ENCODE measurements around the gene KISS1. TPM values are rescaled to one million over a fixed set of nuclear protein-coding genes. Genes with fewer than 3 reads are reported as not detected.

Gene KISS1
- total RNA-seq, 1 donor from 2014 or later = not detected

DNA sequence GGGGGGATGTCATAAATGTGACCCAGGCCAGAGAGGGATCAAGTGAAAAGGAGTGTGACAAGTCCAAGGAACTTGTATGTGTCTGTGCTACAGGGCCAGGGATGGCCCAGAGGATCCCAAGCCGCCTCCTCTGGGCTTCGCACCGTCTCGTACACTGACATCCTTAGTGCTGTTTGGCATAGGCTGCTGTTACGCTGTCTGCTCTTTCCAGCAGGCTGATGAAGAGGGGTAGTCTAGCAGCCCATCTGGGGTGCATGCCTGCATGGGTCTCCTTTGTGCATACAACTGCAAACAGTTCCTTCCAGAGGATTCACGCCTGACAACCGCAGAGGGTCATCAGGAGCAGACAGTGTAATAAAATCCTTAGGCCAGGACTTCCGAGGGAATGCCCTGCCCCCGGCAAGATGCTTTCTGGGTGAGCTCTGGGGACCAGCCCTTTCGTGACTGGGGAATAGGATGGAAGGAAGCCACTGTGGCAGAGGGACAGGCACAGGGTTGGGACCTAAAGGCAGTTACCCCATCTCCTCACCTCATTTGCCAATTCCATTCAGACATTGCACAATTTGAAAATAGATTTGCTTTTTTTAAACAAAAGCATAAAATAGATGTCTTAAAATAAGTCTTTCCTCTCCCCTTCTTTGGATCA lies 23.8 kb upstream of the KISS1 start:
- Histone ChIP-seq H3K27me3 (ENCODE audit: control insufficient read depth in 3 of 3, insufficient read depth in 3 of 3, low read length in 3 of 3) (peaks cover 0 to 4% (median 0%) of the 10 kb centered on the region in 3 donors), H3K27ac (ENCODE audit: low read depth, low read length) (no peak overlapping the region), H3K9me3 (ENCODE audit: control insufficient read depth in 3 of 3, low read length in 3 of 3) (no peaks in the 10 kb centered on the region), H3K4me1 (ENCODE audit: control insufficient read depth in 3 of 3, insufficient read depth in 3 of 3, low read length in 3 of 3) (no peaks in the 10 kb centered on the region), H3K36me3 (ENCODE audit: control insufficient read depth in 3 of 3, insufficient read depth in 3 of 3, low read length in 3 of 3) (peaks cover 0 to 5% (median 0%) of the 10 kb centered on the region in 3 donors), H3K4me3 (ENCODE audit: low read length in 3 of 3) (no peak overlapping the region), H3K9ac (ENCODE audit: low read depth in 1 of 3, low read length in 3 of 3) (no peak overlapping the region)

DNA sequence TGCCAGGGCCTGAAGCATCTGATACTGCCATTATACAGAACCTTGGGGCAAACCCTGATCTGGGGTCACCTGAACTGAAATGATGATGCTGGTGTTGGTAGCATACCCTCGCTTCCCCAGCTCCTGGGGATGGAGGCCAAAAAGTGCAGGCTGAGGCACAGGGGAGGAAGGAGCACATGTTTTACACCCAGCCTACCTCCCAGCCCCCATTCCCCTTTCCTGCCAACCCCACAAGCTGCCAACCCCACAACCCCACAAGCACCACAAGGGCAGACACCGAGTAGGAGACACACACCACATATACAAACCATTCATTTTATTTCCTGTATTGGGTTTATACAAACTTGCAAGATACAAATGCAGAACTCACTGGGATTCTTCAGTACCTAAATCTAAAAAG lies 22.3 kb upstream of the KISS1 start:
- Histone ChIP-seq H3K36me3 (ENCODE audit: control insufficient read depth in 3 of 3, insufficient read depth in 3 of 3, low read length in 3 of 3) (peaks cover 0 to 5% (median 0%) of the 10 kb centered on the region in 3 donors), H3K4me1 (ENCODE audit: control insufficient read depth in 3 of 3, insufficient read depth in 3 of 3, low read length in 3 of 3) (peaks cover 5 to 9% (median 9%) of the 10 kb centered on the region in 3 donors), H3K27me3 (ENCODE audit: control insufficient read depth in 3 of 3, insufficient read depth in 3 of 3, low read length in 3 of 3) (peaks cover 7 to 10% (median 8%) of the 10 kb centered on the region in 3 donors), H3K9me3 (ENCODE audit: control insufficient read depth in 3 of 3, low read length in 3 of 3) (no peaks in the 10 kb centered on the region), H3K9ac (ENCODE audit: low read depth in 1 of 3, low read length in 3 of 3) (no peak overlapping the region), H3K27ac (ENCODE audit: low read depth, low read length) (no peak overlapping the region), H3K4me3 (ENCODE audit: low read length in 3 of 3) (no peak overlapping the region)

DNA sequence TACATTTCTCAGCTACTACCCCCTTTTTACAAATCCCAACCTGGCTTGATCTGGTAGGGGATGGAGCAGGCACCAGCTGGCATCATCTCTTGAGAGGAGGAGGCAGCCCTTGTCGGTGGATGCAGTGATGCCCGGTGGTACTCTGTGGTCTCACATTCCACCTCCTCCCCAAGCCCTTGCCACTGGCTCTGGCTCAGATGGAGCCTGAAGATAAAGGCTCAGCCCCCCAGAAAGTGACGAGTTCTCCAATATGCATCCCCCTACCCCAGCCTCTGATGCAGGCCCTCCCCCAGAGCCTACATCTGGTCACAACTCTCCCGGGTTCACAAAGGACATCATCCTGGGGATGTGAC lies 21.3 kb upstream of the KISS1 start:
- peaks cover 9 to 12% (median 11%) of the 10 kb centered on the region in 3 donors for H3K27me3 ChIP-seq (ENCODE audit: control insufficient read depth in 3 of 3, insufficient read depth in 3 of 3, low read length in 3 of 3)
- no peaks in the 10 kb centered on the region for H3K9me3 ChIP-seq (ENCODE audit: control insufficient read depth in 3 of 3, low read length in 3 of 3)
- H3K4me1 ChIP-seq (ENCODE audit: control insufficient read depth in 3 of 3, insufficient read depth in 3 of 3, low read length in 3 of 3) = peaks cover 5 to 11% (median 10%) of the 10 kb centered on the region in 3 donors
- H3K9ac ChIP-seq (ENCODE audit: low read depth in 1 of 3, low read length in 3 of 3) = no peak overlapping the region
- peaks cover 0 to 5% (median 0%) of the 10 kb centered on the region in 3 donors for H3K36me3 ChIP-seq (ENCODE audit: control insufficient read depth in 3 of 3, insufficient read depth in 3 of 3, low read length in 3 of 3)
- H3K27ac ChIP-seq (ENCODE audit: low read depth, low read length) = no peak overlapping the region
- H3K4me3 ChIP-seq (ENCODE audit: low read length in 3 of 3) = no peak overlapping the region

DNA sequence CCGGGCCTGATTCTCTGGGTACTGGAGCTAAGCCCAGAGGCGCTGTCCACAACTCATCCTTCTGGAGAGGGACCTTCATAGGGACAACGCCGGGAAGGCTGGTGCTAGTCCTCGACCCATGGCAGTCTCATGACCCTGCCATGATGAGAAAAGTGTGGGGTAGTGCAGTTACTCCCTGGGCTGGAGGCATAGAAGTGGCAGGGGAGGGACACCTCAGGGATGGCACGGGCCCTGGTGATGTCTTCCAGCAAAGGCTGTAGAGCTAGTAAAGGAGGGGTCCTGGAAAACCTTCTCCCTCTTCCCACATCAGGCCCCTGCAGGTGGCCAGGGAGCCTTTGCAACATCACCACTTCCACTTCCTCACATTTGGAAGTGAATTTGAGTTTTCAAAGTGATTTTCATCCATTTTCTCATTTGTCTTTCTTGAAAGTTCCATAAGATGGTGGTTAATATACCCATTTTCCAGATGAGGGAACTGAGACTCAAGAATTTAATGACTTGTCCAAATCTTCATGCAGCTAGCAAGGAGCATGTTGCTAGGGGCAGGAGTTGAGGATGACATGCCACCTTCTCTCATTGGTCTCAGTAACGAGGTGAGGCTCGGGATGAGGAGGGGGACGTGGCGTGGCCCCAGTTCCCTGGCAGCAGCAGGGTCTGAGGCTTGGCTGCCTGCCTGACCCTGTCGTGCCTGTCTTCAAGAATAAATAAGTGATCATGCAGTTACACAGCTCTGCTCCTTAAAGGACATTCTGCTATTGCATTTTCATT lies 20.8 kb upstream of the KISS1 start:
- Histone ChIP-seq H3K36me3 (ENCODE audit: control insufficient read depth in 3 of 3, insufficient read depth in 3 of 3, low read length in 3 of 3) (peaks cover 0 to 3% (median 0%) of the 10 kb centered on the region in 3 donors), H3K9me3 (ENCODE audit: control insufficient read depth in 3 of 3, low read length in 3 of 3) (no peaks in the 10 kb centered on the region), H3K4me3 (ENCODE audit: low read length in 3 of 3) (no peak overlapping the region), H3K4me1 (ENCODE audit: control insufficient read depth in 3 of 3, insufficient read depth in 3 of 3, low read length in 3 of 3) (peaks cover 5 to 11% (median 10%) of the 10 kb centered on the region in 3 donors), H3K27me3 (ENCODE audit: control insufficient read depth in 3 of 3, insufficient read depth in 3 of 3, low read length in 3 of 3) (peaks cover 9 to 12% (median 12%) of the 10 kb centered on the region in 3 donors), H3K27ac (ENCODE audit: low read depth, low read length) (no peak overlapping the region), H3K9ac (ENCODE audit: low read depth in 1 of 3, low read length in 3 of 3) (no peak overlapping the region)

DNA sequence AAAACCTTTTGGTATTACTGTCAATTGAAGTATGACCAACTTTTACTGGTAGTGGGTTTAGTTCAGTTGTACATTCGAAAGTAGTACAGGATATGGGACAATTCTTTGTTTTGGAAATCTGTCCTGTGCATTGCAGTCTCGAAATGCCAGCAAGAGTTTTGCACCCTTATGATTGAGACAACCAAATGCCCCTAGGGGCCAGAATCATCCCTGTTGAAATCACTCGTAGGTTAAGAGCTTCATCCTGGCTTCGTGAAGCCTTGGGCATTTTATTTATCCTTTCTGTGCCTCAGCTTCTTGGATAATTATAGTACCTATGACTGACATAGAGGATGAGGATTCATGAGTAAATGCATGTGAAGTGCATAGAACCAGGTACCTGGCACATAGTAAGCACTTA lies 19.9 kb upstream of the KISS1 start:
- peaks cover 9 to 14% (median 12%) of the 10 kb centered on the region in 3 donors for H3K27me3 ChIP-seq (ENCODE audit: control insufficient read depth in 3 of 3, insufficient read depth in 3 of 3, low read length in 3 of 3)

DNA sequence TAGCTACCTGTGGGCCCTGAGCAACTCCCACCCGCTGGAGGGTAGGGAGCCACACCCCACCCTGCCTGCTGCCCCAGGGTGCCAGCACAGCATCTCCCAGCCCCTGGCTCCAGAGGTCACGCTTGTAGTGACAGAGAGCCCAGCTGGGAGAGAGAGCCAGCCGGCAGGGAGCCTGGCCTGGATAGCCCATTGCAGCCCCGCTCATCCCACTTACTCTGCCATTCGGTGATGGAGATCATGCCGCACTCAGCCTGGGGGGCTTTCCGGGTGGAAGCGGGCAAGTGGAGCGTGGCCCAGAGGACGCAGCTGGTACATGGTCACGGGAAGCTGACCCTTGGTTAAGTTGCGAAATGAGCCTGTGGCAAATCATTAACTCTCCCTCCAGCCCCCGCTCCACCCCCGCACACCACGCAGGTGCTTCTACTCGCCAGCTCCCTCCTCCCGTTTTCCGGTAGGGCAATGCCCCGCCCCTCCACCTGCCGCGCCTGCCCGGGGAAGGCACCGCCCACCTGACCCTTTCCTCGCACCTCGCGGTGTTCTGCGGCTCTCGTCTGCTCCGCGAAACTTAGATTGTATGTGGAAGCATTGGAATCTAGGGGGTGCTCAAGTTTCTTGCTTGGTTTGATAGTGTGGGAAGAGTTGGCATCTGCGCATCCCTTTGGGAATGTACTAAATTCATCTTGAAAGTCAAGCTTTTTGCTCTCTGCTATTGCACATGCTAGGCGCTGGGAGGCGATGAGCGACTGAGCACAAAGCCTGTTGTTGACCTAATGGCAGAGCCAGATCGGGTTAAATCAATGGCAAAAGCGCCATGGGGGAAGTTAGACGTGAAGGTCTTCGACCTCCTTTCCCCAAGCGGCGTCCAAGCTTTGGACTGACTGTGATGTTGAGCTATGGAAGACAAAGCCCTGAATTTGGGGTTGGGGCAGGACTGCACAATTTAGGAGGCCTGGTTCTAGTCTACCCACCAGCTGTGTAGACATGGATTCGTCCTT lies 17.7 kb upstream of the KISS1 start, which contains the start of gene GOLT1A:
TSS of gene GOLT1A (minus strand) at position 321 of the 995 bp plus-strand sequence. CDS start at position 239, 82 bp downstream.
- peaks cover 9 to 14% (median 12%) of the 10 kb centered on the region in 3 donors for H3K27me3 ChIP-seq (ENCODE audit: control insufficient read depth in 3 of 3, insufficient read depth in 3 of 3, low read length in 3 of 3)
- peak within 1 kb of the TSS in 1 of 3 donors; percentile 25 for H3K9ac ChIP-seq (ENCODE audit: low read depth in 1 of 3, low read length in 3 of 3)
- no peaks in the 10 kb centered on the region for H3K36me3 ChIP-seq (ENCODE audit: control insufficient read depth in 3 of 3, insufficient read depth in 3 of 3, low read length in 3 of 3)
- H3K4me3 ChIP-seq (ENCODE audit: low read length in 3 of 3) = peak within 1 kb of the TSS; percentile 14 to 56 (median 17)
- H3K4me1 ChIP-seq (ENCODE audit: control insufficient read depth in 3 of 3, insufficient read depth in 3 of 3, low read length in 3 of 3) = peaks cover 5 to 11% (median 10%) of the 10 kb centered on the region in 3 donors
- no peak within 1 kb of the TSS for H3K27ac ChIP-seq (ENCODE audit: low read depth, low read length)
- H3K9me3 ChIP-seq (ENCODE audit: control insufficient read depth in 3 of 3, low read length in 3 of 3) = no peaks in the 10 kb centered on the region

More for the DNA sequence above, 19.9 kb upstream of the KISS1 start:
- Histone ChIP-seq H3K9ac (ENCODE audit: low read depth in 1 of 3, low read length in 3 of 3) (no peak overlapping the region), H3K4me3 (ENCODE audit: low read length in 3 of 3) (no peak overlapping the region), H3K4me1 (ENCODE audit: control insufficient read depth in 3 of 3, insufficient read depth in 3 of 3, low read length in 3 of 3) (peaks cover 5 to 11% (median 10%) of the 10 kb centered on the region in 3 donors), H3K9me3 (ENCODE audit: control insufficient read depth in 3 of 3, low read length in 3 of 3) (no peaks in the 10 kb centered on the region), H3K27ac (ENCODE audit: low read depth, low read length) (no peak overlapping the region), H3K36me3 (ENCODE audit: control insufficient read depth in 3 of 3, insufficient read depth in 3 of 3, low read length in 3 of 3) (peaks cover 0 to 1% (median 0%) of the 10 kb centered on the region in 3 donors)

DNA sequence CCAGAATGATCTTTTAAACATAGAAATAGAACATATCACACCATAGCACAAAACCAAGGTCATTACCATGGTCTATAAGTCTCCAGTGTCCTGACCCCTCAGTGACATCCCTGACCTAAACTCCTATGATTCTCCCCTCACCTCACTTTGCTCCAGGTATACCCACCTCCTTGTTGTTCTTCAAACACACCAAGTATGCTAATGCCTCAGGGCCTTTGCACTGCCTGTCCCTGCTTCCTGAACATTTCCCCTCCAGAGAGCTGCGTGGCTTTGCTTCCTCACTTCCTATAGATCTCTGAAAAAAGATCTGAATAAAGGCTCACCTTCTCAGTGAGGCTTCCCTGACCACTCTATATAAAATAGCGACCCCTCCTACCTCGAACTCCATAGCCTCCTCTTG lies 16.4 kb upstream of the KISS1 start:
- no peaks in the 10 kb centered on the region for H3K36me3 ChIP-seq (ENCODE audit: control insufficient read depth in 3 of 3, insufficient read depth in 3 of 3, low read length in 3 of 3)
- H3K27me3 ChIP-seq (ENCODE audit: control insufficient read depth in 3 of 3, insufficient read depth in 3 of 3, low read length in 3 of 3) = peaks cover 9 to 14% (median 12%) of the 10 kb centered on the region in 3 donors

DNA sequence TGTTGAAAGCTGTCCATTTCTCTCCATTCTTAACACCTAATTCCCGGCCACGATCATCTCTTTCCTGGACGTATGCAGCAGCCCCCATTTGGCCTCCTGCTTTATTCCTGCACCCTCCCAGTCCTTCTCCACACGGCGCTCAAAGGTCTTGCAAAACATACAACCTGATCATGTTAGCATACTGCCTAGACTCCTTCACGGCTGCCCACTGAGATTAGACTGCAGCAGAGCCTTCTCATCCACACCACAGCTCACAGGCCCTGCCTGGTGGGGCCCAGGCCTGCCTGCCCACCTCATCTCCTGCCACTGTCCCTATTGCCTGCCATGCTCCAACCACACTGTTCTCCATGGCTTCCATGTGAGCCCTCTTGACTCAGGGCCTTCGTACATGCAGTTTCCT lies 14.8 kb upstream of the KISS1 start:
- no peak overlapping the region for H3K27ac ChIP-seq (ENCODE audit: low read depth, low read length)
- no peaks in the 10 kb centered on the region for H3K36me3 ChIP-seq (ENCODE audit: control insufficient read depth in 3 of 3, insufficient read depth in 3 of 3, low read length in 3 of 3)
- H3K4me1 ChIP-seq (ENCODE audit: control insufficient read depth in 3 of 3, insufficient read depth in 3 of 3, low read length in 3 of 3) = peaks cover 8 to 18% (median 15%) of the 10 kb centered on the region in 3 donors
- H3K27me3 ChIP-seq (ENCODE audit: control insufficient read depth in 3 of 3, insufficient read depth in 3 of 3, low read length in 3 of 3) = peaks cover 12 to 20% (median 12%) of the 10 kb centered on the region in 3 donors
- no peaks in the 10 kb centered on the region for H3K9me3 ChIP-seq (ENCODE audit: control insufficient read depth in 3 of 3, low read length in 3 of 3)
- H3K4me3 ChIP-seq (ENCODE audit: low read length in 3 of 3) = no peak overlapping the region
- H3K9ac ChIP-seq (ENCODE audit: low read depth in 1 of 3, low read length in 3 of 3) = no peak overlapping the region

More for the DNA sequence above, 16.4 kb upstream of the KISS1 start:
- Histone ChIP-seq H3K4me1 (ENCODE audit: control insufficient read depth in 3 of 3, insufficient read depth in 3 of 3, low read length in 3 of 3) (peaks cover 5 to 11% (median 10%) of the 10 kb centered on the region in 3 donors), H3K9me3 (ENCODE audit: control insufficient read depth in 3 of 3, low read length in 3 of 3) (no peaks in the 10 kb centered on the region), H3K27ac (ENCODE audit: low read depth, low read length) (no peak overlapping the region), H3K9ac (ENCODE audit: low read depth in 1 of 3, low read length in 3 of 3) (no peak overlapping the region), H3K4me3 (ENCODE audit: low read length in 3 of 3) (no peak overlapping the region)

DNA sequence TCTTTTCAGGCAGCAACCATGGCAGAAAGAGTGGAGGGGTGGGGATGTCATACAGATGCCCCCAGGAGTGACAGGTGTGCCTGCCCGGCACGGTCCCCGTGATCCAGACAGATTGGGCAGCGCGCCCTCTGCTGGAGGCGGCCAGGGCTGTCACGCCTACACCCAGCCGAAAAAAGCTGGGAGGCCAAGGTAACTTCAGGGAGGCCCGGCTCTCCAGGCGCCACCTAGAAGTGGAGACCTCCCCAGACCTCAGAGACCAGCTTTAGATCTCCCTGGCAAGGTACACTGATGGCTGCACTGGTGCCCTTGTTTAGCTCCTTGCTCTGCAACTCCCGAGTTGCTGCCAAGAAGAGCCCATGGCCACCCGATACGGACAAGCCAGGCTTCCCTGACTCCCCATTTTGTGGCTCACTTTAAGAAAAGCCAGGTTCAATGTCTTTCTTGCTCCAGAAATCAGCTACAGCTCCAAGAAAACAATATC lies 10.9 kb upstream of the KISS1 start:
- Histone ChIP-seq H3K27me3 (ENCODE audit: control insufficient read depth in 3 of 3, insufficient read depth in 3 of 3, low read length in 3 of 3) (peaks cover 0 to 18% (median 7%) of the 10 kb centered on the region in 3 donors), H3K9me3 (ENCODE audit: control insufficient read depth in 3 of 3, low read length in 3 of 3) (no peaks in the 10 kb centered on the region), H3K9ac (ENCODE audit: low read depth in 1 of 3, low read length in 3 of 3) (peak overlapping the region in 2 of 3 donors; percentile 40 to 41), H3K4me3 (ENCODE audit: low read length in 3 of 3) (no peak overlapping the region), H3K4me1 (ENCODE audit: control insufficient read depth in 3 of 3, insufficient read depth in 3 of 3, low read length in 3 of 3) (peaks cover 3 to 7% (median 4%) of the 10 kb centered on the region in 3 donors), H3K27ac (ENCODE audit: low read depth, low read length) (no peak overlapping the region), H3K36me3 (ENCODE audit: control insufficient read depth in 3 of 3, insufficient read depth in 3 of 3, low read length in 3 of 3) (no peaks in the 10 kb centered on the region)
